Nephron (organoid): ENCODE results near the gene NCK2.

Experiments
- H3K27ac Mint-ChIP-seq, 3 experiments: 2 replicates each; pipeline ENCODE4 v1.8.0; 2020; ENCODE audit warnings: mixed read lengths in 3 of 3, mild to moderate bottlenecking in 2 of 3, moderate library complexity in 1 of 3
- H3K27me3 Mint-ChIP-seq: 2 replicates; pipeline ENCODE4 v1.8.0; 2021; ENCODE audit warnings: low read depth, mild to moderate bottlenecking, moderate library complexity, mixed read lengths
- H3K36me3 Mint-ChIP-seq: 2 replicates; pipeline ENCODE4 v1.8.0; 2020; ENCODE audit warnings: low read depth, mixed read lengths
- H3K4me1 Mint-ChIP-seq: 2 replicates; pipeline ENCODE4 v1.8.0; 2020; ENCODE audit warnings: mixed read lengths
- H3K4me3 Mint-ChIP-seq, 3 experiments: 2 replicates each; pipeline ENCODE4 v1.8.0; 2020; ENCODE audit warnings: mild to moderate bottlenecking in 3 of 3, mixed read lengths in 3 of 3, moderate library complexity in 2 of 3
- H3K9me3 Mint-ChIP-seq: 2 replicates; pipeline ENCODE4 v1.8.0; 2020; ENCODE audit warnings: mixed read lengths
- TF ChIP-seq, protein P1 (sequence below), 3 experiments: fragments of 200-600 bp; sonication (generic); IDR thresholded peaks; one replicate each; pipeline ENCODE4 v1.5.0; 2021; ENCODE audit warnings: antibody characterized with exemption in 3 of 3; ENCODE audit not compliant: unreplicated experiment in 3 of 3

Gene NCK2

DNA sequence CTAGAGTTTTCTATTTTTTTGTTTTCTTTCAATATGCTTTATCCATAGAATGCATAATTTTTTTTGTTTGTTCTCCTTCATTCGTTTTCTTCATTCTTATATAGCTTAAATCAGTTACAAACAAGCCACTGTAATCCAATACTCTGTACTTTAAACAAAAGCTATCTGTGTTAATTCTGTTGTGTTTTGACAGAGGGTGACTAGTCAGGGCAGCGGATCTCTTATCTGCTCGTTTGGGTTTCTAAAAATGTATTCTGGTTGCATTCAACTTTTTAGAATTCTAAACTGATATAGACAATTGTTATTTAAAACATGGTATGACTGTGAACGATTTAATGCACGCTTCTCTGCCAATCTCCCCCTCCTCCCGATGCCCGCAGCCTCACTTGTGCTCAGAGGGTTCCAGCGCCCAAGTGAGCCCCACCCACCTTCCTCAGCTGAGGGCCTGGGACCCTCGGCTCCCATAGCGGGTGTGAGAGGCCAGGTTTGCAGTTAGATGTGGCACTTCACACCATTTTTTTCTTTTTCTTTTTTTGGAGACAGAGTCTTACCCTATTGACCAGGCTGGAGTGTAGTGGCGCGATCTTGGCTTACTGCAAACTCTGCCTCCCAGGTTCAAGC is 44.1 kb downstream of the NCK2 start:
- Mint-ChIP-seq H3K27ac (no peak overlapping the region), H3K27me3 (no peaks in the 10 kb centered on the region), H3K36me3 (peaks cover 4% of the 10 kb centered on the region), H3K4me3 (no peak overlapping the region), H3K4me1 (peaks cover 63% of the 10 kb centered on the region), H3K9me3 (no peaks in the 10 kb centered on the region)
- TF ChIP-seq, protein P1, sequence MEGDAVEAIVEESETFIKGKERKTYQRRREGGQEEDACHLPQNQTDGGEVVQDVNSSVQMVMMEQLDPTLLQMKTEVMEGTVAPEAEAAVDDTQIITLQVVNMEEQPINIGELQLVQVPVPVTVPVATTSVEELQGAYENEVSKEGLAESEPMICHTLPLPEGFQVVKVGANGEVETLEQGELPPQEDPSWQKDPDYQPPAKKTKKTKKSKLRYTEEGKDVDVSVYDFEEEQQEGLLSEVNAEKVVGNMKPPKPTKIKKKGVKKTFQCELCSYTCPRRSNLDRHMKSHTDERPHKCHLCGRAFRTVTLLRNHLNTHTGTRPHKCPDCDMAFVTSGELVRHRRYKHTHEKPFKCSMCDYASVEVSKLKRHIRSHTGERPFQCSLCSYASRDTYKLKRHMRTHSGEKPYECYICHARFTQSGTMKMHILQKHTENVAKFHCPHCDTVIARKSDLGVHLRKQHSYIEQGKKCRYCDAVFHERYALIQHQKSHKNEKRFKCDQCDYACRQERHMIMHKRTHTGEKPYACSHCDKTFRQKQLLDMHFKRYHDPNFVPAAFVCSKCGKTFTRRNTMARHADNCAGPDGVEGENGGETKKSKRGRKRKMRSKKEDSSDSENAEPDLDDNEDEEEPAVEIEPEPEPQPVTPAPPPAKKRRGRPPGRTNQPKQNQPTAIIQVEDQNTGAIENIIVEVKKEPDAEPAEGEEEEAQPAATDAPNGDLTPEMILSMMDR (IDR thresholded peaks at IDR 0.05; ENCODE audit: unreplicated experiment in 3 of 3) = no peak

DNA sequence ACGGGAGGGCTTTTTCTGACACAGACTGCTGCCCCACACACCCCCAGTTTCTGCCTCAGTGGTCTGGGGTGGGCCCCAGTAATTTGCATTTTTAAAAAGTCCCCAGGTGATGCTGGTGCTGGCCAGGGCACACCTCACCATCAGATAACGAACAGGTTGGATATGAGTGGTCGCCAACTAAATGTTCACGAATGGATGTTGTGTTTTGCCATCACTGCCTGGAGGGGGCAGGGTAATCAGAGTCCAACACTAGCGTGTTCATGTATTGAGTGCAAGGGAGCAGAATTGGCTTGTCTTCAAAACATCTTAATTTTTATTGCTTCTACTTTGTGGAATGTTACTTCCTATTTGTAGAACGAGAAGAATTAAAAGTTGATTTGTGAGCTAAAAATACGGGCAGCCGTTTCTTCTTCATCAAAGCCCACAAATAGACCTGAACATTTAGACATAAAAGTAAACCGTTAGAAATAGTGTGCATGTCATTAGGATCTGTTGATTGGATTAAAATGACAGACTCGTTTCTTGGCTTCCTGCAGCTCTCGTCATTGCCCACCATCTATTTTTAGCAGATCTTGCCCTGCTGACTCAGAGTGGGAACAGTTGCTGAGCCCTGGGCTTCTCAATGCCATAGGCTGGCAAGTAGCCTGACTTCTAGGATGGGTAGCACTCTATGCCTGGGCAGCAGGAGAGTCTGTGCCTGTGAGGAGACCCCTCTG is 45.2 kb downstream of the NCK2 start:
- peak overlapping the region in 1 of 3 experiments; percentile 52 for H3K4me3 Mint-ChIP-seq
- no peaks in the 10 kb centered on the region for H3K27me3 Mint-ChIP-seq
- peaks cover 4% of the 10 kb centered on the region for H3K36me3 Mint-ChIP-seq
- TF ChIP-seq, protein P1 (IDR thresholded peaks at IDR 0.05; ENCODE audit: unreplicated experiment in 3 of 3) = peak in 1 of 3 experiments; percentile 9
- H3K9me3 Mint-ChIP-seq = no peaks in the 10 kb centered on the region
- H3K27ac Mint-ChIP-seq = peak overlapping the region in 2 of 3 experiments; percentile 40 to 62
- peaks cover 63% of the 10 kb centered on the region for H3K4me1 Mint-ChIP-seq

DNA sequence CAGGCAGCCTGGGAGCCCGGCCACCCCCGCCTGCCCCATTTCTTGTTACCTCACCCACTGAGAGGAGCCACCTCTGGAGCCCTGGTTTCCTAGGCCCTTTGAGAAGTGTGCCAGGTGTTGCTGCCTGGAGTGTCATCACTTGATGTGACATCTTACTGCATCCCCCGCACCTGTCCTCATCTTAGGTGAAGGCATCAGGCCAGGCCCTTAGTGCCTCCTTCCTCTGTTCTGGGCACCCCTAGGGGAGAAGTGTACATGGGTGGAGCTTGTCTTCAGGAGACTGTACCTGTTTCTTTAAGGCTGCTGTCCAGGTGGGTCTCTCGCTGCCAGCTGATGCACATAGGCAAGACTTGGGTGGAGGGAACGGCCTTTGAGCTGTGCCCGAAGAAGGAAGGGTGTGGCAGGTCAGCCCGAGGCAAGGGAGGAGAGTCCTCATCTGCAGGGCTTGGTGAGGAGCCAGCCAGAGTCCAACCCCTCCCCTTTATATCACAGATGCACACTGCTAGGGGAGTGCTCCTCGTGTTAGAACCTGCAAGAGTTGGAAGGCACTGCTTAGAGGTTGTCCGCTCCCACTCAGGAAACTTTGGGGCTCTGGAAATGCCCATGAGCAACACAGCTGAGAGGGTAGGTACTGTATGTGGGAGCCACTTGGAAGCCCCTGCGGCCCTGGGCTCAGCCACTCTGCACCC is 45.9 kb downstream of the NCK2 start:
- TF ChIP-seq, protein P1 (IDR thresholded peaks at IDR 0.05; ENCODE audit: unreplicated experiment in 3 of 3) = no peak
- peaks cover 4% of the 10 kb centered on the region for H3K36me3 Mint-ChIP-seq
- H3K27ac Mint-ChIP-seq = no peak overlapping the region
- peaks cover 67% of the 10 kb centered on the region for H3K4me1 Mint-ChIP-seq
- H3K9me3 Mint-ChIP-seq = no peaks in the 10 kb centered on the region
- H3K27me3 Mint-ChIP-seq = no peaks in the 10 kb centered on the region
- H3K4me3 Mint-ChIP-seq = no peak overlapping the region

DNA sequence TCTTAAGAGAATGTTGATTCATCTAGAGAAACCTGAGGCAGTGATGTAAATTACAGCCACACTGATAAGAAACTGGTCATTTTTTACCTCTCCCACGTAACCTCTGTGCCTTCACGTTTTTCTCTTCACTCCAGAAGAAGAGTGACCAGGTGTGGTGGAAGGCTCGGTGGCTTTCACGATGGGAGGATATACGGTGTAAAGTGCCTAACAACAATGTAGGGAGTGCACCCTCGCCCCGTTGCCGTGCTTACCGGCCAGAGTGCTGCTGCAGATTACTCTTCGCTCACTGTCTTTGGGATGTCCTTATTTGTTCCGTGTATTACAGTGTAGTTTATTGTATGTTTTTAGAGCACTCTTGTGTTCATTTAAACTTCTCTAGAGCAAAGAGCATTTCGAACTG is 46.5 kb downstream of the NCK2 start:
- H3K9me3 Mint-ChIP-seq = no peaks in the 10 kb centered on the region
- TF ChIP-seq, protein P1 (IDR thresholded peaks at IDR 0.05; ENCODE audit: unreplicated experiment in 3 of 3) = no peak

DNA sequence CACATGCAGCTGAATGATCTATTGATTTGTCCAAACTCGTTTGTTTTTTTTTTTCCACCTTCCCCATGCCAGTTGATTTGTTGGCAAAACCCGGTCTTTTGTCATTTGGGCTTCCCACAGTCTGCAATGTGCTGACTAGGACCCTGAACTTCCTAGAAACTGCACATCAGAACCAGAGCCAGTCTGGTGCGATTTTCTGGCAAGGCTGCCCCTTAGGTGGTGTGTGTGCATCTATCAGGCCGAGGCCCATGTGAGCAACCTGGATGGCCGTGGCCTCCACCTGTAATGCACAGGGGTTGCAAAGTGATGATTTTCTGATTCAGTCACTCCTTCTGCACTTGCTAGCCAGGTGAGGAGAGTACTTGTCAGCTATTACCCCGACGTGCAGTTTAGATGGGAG is 47.8 kb downstream of the NCK2 start:
- Mint-ChIP-seq H3K4me1 (peaks cover 73% of the 10 kb centered on the region), H3K36me3 (peaks cover 4% of the 10 kb centered on the region), H3K9me3 (no peaks in the 10 kb centered on the region), H3K4me3 (no peak overlapping the region), H3K27me3 (no peaks in the 10 kb centered on the region), H3K27ac (no peak overlapping the region)
- TF ChIP-seq, protein P1 (IDR thresholded peaks at IDR 0.05; ENCODE audit: unreplicated experiment in 3 of 3) = no peak

More for the DNA sequence above, 46.5 kb downstream of the NCK2 start:
- Mint-ChIP-seq H3K27ac (no peak overlapping the region), H3K4me1 (peaks cover 67% of the 10 kb centered on the region), H3K4me3 (no peak overlapping the region), H3K36me3 (peaks cover 4% of the 10 kb centered on the region), H3K27me3 (no peaks in the 10 kb centered on the region)
